Eye (tissue), 1 donor: ENCODE measurements around the gene HMX1.

Experiments used
- DNase-seq: peaks from one replicate; pipeline ENCODE4 v3.0.0-alpha.2; 2015

HMX1 gene

DNA sequence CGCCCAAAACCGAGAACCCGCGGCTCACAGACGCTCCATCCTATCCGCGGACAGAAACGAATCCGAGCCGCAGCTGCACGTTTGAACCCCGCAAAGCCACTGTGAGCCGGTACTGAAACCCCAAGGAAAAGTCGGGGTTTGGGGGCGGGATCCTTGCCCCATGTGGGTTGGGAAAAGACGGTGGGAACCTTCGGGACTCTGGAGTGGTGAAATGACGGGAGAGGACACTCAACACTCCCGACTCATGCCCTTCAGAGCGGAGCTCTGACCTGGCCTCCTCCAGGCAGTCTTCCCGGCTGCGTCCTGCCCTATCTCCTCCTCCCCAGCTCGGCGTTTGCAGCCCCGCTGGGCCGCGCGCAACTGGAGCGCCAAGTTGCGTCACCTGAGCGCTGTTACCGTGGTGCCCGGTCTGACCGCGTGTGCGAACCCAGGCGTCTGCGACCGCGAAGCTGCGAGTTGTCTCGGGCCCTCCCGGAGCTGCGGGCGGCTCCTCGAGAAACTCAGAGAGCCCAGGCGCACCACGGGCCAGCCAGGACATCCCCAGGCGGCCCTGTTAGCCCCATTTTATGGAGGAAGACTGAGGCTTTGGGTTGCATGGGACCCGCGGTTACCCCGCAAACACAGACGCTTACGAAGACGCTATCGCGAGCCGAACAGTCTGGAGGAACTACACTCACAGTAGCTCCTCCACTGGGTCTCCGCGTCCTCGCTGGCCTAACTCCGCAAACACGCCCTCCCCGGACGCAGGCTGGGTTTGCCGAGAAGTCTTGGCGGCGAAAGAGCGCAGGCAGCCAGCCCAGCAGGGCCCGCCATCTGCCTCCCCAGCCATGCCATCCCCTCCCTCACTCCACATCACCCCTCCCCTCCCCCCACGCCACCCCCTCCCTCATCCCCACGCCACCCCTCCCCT, 20.3 kb upstream of the HMX1 start:
- DNase-seq = peak; percentile 67

GRCh38 chr4:8891255-8891645, 19.6 kb upstream of the HMX1 start:
- peak; percentile 43 for DNase-seq

GRCh38 chr4:8888856-8889255, 17.2 kb upstream of the HMX1 start:
- DNase-seq = no peak

DNA sequence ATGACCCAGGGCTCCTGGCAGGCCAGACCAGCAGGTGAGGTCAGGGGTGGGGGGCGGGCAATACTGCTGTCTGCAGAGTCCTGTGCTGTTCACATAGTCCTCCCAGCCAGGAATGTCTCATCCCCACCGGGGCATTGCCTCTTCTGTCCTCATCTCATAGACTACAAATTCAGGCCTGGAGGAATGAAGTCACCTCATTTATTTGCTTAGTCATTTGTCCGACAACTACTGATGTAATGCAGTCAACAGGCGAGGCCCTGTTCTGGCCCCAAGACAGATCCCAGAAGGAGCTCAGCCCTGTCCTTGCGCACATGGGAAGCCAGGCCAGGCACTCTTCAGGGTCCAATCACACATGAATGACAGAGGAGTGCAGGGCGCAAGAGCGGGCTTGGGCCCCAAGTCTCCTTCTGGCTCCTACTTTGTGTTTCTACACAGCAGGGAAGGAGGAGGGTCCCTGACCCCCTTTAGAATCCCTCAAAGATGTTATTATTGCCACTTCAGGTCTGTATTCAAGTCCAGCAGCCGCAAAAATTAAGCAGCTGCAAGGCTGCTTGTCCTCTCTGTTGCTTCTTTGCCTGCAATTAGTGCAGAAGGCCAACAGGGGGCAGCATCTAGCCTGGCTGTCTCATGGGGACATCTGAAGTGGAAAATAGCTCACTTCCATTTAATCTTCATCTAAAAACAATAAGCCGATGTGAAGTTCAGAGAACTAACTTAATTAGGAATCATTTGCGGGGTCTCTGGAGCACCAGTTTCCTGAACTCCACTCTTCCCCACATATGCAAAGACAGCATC, 15.2 kb upstream of the HMX1 start:
- no peak for DNase-seq

DNA sequence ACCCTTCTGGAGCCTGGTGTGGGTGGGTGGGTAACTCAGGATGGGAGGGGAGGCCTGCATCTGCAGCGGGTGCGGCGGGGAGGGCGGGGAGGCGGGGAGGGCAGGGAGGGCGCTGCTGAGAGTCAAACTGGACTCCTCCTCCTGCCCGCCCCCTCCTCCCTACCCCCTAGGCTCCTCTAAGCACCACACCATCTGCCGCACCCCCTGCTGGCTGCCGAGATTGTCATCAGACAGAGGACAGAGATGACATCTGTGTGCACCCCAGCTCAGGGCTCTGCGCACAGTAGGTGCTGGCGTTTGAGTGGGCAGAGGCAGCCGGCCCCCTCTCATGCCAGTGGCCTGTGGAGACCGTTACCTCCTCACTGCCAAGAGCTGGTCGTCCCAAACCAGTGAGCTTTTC, 10.6 kb upstream of the HMX1 start:
- DNase-seq = peak; percentile 49

- no peak for DNase-seq
These were observed 9.2 kb upstream of the HMX1 start for GRCh38 chr4:8880851-8881250.

DNA sequence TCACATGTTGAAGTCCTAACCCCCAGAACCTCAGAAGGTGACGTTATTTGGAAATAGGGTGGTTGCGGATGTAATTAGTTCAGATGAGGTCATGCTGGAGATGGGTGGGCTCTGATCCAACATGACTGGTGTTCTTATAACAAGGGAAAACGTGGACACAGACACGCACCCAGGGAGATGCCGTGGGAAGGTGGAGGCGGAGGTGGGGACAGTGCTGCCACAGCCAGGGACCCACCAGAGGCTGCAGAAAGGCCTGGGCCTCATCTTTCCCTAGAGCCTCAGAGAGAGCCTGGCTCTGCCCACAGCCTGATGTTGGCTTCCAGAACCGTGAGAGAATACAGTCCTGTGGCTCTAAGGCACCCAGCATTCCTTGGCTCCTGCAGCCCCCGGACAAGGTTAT, 7.9 kb upstream of the HMX1 start:
- DNase-seq = no peak

DNA sequence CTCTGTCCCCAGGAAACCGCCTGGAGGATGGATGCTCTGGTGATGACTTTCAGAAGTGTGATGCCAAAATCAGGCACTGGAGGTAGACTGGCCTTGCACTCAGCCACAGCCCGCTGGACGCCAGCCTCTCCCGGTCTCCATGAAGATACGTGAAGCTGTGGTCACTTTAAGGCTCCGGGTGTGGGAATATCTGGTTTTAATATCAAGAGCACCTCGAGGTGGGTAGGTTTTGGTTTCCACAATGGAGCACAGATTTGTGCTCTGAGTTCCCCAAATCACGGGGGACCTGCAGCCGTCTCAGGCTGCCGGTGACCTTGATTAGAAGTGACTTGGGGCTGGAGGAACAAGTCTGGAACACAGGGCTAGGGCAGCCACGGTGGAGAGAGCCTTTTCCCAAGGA, 6.8 kb upstream of the HMX1 start:
- DNase-seq = peak; percentile 56

DNA sequence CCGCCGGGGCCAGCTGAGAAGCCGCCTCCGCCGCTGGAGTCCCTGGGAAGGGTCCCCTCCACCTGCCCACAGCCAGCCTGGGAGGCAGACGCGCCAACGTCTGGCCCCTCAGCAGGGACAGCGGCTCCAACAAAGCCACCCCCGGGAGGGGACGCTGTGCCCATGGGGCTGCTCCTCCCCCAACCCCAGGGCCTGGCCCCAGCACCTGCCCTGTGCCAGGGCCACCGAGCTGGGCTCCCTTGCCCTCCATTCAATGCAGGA, 6.1 kb upstream of the HMX1 start:
- peak; percentile 25 for DNase-seq

- no peak for DNase-seq
These were observed 5.5 kb upstream of the HMX1 start for GRCh38 chr4:8876982-8877779.

DNA sequence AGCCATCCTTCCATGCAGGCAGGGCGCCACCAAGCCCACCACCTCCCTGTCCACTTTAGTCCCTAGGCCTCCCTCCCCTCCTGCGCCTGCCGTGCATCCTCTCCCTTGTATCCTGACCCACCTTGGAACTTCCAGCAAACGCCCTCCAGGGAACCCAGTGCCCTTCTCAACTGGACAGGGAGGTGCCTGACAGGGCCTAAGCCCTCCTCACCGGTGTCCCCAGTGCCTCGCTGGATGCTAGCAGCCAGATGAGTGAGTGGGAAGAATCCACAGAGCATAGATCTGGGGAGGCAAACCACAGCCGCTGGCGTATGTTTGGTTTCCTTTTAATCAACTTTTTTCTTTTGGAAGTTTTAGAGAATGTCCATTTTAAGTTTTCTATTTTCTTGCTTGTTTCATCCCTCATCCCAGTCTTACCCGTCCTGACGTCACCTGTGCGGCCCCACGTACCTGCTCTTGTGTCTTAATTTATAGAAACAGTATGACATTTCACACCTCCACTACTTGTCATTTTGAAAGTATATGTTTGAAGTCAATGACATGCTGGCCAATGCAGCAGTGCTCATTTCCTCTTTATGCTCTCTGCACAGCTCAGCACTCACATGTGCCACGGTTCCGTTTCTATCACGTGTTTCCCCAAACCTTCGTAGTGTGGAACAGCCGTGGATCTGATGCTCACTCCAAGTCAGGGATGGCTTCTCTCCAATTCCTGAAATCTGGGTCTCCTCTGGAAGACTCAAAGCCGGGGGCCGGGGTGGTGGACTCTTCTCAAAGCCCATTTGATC, 3.4 kb upstream of the HMX1 start:
- DNase-seq = peak; percentile 23

- DNase-seq = peak; percentile 47
These were observed 2.6 kb upstream of the HMX1 start for GRCh38 chr4:8874003-8874895.

DNA sequence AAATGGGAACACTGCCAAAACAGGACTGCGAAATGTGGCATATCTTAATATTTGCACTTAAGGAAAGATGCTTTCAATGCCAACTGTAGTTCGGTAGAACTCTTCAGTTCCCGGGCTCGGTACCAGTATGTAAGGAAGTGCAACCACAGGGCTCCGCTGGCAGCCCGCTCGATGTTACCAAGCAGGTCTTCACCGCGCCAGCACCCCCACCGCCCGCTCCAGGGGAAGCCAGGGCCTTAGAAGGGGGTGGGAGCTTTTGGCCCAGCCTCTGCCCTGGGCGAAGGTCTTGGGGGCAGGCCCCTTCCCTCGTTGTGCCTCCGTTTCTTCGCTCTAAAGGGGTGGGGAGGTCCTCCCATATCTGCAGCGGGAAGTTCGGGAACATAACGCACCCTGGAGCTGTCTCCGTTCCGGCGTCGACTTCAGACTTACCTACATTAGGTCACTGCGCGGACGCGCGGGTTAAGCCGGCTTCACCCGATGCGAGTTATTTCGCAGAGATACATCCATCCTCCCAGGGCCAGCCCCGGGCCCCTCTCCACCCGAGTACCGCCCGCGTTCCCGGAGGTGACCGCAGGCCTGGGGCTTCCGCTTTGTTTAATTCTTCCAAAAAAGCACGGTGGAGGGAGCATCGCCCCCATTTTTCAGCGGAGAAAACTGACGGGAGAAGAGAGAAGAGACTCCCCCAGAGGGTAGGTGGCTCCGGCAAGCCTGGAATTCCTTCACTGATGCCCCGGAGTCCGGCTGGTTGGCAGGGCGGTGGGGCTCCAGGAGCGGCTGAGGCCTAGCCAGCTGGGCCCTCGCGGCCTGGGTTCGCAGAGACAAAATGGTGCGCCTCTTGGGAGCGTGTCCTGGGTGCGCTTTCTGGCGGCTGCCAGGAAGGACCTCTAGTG, 1.0 kb upstream of the HMX1 start:
- DNase-seq = peak; percentile 40

DNA sequence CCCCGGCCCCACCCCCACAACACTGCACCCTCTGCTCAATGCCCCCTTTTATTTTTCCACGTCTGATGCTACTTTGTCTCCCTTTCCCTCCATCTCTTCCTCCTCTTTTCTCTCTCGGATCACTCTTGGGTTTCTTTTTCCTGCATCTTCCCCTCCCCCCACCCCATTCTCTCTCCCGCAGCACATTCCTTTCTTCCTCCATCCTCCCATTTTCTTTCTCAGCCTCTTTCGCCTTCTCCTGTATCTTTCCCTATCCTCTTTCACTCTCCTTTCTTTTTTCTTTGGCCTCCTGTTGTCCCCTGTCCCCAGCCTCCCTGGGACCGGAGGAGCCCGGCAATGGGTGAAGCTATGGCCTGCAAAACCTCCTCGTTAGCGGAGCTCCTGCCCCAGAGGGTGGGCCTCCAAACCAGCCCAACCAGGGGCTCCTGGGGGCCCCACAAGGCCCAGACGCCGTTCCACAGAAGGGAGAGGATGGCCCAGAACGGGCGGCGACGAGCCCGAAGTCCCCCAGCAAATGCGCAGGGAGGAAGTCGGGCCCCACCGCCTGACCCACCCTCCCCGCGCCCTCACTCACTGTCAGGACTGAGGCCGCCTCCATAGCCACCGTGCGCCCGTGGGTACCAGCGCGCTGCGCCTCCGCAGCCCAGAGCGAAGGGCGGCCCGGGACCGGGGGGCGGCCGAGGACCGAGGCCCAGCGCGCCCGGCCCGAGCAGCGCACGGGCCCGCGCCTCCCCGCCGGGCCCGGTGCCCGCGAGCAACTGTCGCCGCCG, 807 bp downstream of the HMX1 start:
- DNase-seq = peak; percentile 54

- DNase-seq = peak; percentile 68
These were observed 1.6 kb downstream of the HMX1 start for GRCh38 chr4:8869898-8870646.

DNA sequence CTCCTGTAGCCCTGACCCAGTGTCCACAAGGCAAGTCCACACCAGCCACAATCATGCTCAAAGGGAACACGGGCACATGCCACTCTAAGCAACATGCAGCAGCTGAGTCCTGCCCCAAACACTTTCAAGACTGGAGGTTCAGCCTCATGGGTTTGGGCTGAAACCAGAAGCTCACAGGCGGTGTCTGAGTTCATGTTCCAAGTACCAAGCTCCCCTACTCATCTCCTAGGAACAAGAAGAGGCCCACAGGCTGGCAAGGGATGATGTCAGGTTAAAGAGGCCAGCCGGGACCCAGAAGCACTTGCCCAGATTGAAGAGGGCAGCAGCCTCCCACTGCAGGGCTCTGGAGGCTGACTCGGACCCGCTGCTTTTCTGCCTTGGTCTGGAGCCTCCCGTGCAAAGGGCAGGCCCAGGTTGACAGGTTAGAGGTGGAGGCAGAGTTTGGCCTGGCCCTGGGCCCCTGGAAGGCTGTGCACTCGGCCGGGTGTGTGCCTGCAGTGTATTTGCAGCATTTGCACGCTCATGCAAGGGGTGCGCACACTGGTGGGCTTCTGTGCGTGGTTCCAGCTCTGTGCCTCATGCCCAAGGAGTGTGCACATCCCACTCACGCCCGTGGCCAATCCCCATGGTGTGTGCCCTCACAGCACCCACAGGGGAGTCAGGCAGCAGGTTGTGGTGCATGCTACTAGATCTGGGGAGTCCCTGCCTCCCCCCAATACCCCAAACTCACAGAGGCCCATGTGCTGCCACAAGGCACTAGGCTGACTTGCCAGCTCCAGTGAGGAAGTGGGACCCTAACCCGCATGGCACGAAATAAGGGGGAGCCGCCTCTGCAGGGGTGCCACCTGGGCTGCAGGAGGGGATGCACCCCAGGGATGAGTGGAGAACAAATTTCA, 2.4 kb downstream of the HMX1 start:
- peak; percentile 69 for DNase-seq

- DNase-seq = peak; percentile 33
These were observed 3.2 kb downstream of the HMX1 start for GRCh38 chr4:8868321-8869001.
